Right forelimb (tissue), 1 donor: ENCODE results near the gene RSPH6A.
"Not testable (repeated sequence)": the region's sequence is repeated elsewhere in the genome, so short reads cannot be mapped to it uniquely, and the experiment has no call there.

Experiments used
- DNase-seq: peaks from one replicate; pipeline ENCODE4 v3.0.0-alpha.2; 2018

RSPH6A gene

DNA sequence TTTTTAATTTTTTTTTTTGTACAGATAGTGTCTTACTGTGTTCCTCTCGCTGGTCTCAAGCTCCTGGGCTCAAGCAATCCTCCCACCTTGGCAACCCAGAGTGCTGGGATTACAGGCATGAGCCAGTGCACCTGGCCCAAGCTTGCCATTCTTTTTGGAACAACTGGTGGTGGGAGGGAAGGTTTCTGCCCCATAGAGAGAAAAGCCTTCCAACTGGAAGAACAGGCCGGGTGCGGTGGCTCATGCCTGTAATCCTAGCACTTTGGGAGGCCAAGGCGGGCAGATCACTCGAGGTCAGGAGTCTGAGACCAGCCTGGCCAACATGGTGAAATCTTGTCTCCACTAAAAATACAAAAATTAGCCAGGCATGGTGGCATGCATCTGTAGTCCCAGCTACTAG lies 15.6 kb downstream of the RSPH6A start:
- not testable (repeated sequence) for DNase-seq

DNA sequence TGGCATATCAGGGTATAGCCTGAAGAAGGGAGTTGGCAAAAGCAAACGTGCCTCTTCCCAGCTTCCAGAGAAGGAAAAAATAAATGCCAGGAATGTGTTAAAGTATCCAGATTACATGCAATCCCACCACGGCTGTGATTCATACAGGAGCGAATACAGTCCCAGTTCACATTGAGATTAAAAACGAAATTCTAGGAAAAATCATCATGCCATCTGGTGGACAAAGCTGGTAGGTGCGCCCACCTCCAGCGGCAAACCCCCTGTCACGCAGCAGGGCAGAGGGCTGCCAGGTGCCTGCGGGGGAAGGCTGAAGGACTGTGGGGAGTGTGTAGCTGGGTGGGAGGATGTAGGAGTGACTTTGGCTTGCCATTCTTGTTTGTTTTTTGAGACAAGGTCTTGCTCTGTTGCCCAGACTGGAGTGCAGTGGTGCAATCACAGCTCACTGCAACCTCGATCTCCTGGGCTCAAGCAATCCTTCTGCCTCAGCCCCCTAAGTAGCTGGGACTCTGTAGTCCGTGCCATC lies 16.1 kb downstream of the RSPH6A start:
- peak; percentile 82 for DNase-seq

DNA sequence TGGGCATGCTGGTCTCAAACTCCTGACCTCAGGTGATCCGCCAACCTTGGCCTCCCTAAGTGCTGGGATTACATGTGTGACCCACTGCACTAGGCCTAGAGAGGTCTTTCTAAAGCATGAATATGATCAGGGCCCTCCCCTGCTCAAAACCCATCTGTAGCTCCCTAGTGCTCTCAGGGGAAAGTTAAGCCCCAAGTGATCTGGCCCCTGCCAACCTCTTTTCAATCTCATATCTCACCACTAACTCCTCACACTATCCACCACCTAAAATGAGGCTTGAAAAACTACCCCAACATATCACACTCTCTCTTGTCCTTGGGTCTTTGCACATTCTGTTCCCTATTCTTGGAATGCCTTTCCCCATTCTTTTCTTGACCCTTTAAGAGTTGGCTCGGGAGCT lies 20.5 kb downstream of the RSPH6A start:
- DNase-seq, result no peak

DNA sequence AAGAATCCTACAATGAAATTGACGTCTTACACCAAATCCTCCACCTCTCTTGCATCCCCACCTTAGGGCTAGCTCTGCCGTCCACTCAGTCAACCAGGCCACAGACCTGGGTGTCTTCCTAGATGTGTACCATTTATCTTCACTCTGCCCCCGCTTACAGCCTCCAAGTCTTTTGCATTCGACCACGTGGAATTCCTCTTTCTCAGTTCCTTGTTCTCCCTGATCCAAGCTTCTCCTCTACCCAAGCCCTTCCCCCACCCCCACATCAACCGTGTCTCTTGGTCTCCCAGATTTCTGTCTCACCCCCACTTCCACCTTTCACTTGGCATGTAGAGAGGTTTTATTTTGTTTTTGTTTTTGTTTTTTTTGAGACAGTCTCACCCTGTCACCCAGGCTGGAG lies 21.2 kb downstream of the RSPH6A start:
- DNase-seq, result no peak

DNA sequence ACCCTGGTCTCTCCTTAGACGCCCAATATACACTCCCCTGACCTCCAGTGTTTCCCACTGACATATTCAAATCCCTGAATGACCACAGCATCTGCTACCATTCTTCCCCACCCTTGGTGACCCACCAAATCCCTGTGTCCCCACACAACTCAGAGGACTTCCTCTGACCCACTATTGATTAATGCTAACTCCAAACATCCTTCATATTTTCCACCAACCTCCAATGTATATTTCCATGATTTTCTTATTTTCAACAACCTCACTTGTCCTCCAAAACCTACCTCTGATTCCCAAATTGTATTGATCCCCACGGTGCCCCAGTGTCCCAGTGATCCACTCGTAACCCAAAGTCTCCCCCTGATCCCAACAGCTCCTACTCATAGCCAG lies 21.9 kb downstream of the RSPH6A start:
- no peak for DNase-seq

DNA sequence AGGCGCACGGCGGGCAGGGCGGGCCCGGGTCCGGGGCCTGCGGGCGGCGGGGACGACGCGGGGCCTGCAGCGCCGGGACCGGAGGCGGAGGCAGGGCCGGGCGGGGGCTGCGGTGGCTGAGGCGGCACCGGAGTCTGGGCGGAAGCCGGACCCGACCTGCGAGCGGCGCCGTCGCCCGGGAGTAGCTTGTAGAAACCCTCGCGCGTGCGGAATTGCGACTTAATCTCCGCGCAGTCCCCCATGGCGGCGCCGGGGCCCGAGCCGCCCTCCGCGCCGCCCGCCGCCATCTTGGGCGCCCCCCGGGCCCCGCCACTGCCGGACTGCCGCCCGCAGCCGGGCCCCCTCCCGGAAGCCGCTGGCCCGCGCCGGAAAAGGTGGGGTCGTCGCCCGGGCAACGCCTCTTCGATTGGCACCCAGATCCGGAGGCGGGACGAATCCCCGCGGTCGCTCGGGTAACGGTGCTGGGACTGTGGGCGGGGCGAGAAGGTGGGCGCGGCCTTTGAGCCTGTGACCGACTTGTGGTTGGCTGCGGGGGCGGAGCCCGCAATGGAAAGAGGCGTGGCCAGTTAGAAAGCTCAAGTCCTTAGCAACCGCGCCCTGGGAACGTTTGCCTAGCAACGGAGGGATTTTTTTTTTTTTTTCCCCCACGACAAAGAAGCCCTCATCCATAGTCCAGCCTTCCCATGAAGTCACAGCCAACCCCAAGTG lies 22.5 kb downstream of the RSPH6A start, which contains the start of gene DMWD:
DMWD (minus strand) TSS at position 376 of the 708 bp plus-strand sequence; CDS start at position 287, 89 bp downstream.
- DNase-seq, result peak; percentile 100

DNA sequence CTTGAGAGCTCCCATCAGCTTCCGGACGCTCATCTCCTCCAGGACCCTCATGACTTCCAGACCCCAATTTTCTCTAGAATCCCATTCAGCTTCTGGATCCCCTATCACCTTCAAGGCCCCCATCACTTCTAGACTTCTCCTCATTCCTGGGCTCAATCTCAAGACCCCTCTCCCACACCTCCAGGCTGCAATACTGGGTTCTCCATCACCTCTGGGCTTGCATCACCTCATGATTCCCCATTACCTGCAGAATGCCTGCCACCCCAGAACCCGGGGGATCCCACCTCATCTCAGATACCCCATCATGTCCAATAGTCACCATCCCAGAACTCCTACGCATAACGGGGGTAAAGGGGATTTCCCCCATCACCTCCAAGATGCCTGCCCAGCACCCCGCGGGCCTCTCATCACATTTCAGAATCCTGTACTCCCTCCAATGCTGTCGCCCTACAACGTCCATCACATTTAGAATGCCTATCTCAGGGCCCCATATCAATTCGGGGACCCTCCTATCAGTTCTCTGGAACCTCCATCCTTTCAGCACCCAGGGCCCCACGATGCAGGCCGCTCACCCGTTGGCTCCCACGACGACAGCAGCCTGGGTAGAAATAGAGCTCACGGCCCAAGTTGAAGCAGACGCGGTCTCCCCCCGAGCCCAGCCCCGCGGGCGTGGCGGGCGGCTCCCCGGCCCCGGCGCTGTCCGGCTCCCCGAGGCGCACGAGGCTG lies 23.2 kb downstream of the RSPH6A start:
- DNase-seq, result peak; percentile 46

DNA sequence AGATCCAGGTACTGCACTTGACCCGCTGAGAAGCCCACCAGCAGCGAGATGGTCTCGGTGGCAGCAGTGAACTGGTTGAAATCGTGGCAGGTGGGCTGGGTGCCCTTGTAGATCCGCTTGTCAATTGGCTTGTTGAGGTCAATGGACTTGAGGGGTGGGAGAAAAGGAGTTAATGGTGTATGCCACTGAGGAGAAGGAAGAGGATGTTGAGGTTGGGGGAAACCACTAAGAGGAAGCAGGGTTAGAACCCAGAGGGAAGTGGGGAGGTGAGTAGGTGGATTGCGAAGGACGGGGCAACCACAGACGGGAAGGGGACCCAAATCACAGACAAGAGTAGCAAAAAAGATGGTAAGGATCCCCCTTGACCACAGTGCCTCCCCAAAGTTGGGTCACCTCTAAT lies 24.2 kb downstream of the RSPH6A start:
- peak; percentile 40 for DNase-seq

DNA sequence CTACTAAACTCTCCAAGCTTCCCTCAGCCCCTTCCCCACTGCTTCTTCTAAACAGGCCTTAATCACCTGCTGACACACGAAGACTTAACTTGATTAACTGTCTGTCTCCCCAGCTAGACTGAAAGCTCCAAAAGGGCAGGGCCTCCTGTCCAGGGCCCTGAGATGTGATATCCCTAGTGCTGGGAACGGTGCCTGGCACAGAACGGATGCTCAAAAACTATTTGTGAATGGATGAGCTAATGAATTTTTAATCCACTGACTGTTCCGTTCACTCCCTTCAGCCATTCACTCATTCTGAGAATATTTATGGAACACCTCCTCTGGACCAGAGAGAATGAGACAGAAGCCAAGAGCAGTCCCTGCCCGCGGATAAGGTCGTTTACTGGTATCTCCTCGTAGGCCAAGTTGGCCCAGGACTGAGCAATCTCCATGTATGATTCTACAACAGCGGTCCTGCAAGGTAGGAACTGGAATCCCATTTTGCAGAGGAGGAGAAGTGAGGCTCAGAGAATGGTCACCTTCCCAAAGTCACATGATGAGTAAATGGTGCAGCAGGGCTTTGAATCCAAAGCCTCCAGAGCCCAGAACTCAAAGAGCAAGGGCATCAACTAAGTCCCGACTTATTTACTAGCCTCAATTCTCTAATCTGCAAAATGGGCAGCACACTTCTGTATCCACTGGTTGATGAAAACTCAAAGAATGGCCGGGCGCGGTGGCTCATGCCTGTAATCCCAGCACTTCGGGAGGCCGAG lies 25.9 kb downstream of the RSPH6A start:
- no peak for DNase-seq

DNA sequence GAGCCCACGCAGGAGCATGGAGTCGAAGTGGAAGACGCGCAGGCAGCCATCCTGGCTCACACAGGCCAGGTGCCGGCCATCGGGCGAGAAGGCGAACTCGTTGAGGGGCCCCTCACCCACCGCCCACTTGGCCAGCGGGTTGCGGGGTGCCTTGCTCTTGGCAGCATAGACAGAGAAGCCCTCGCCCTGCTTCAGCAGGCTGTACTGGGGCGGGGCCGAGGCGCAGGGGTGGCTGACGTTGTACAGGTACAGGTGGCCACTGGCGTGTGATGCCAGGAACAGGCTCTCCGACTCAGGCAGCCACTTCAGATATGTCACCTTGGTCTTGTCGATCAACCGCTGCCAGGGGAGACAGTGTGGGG lies 28.6 kb downstream of the RSPH6A start:
- DNase-seq, result no peak

DNA sequence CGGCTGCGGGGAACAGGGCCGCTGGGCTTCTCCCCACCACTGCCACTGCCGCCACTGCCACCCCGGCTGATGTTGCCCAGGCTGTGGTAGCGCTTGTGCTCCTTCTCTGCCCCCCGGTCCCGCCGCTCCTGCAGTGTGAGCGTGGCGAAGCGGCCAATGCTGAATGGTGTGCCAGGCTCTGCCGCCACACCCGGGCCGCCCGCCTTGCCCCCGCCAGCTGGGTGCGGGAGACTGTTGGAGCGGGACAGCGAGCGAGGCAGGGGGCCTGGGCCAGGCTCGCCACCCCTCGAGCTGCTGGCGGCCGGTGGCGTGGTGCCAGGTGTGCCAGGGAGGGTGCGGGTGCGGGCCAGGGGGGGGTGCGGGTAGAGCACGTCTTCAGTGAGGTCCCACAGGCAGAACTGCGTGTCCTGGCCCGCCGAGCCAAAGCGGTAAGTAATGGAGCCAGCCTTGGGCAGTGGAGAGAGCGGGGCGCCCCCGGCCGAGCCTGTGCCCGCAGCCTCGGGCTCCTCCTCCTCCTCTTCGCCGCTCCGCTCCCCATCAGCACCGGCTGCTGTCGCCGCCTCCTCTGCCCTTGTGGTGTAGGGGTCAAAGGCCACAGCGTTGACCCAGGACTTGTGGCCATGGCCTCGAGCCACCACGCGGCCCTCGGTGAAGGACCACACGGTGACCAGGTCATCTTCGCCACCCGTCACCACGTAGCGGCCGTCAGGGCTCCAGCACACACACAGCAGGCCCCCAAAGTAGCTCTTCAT lies 29.2 kb downstream of the RSPH6A start:
- DNase-seq, result peak; percentile 36

DNA sequence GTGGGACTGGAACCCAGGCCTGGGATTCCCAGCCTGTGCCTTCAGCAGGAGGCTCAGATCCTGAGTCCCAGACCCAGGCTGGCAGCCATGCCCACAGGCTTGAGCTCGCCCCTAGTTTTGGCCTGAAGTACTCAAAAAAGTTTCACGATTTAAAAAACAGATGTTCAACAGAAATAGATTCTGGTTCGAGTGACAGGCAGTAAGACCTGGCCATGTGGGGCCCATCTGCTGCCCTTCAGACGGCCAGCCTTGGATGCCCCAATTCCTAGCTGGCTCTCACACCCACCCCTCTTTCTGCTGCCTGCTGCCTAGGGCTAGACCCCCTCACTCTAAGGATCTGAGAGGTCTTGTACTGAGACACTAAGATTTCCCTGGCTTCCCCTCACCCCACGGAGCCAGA lies 30.0 kb downstream of the RSPH6A start:
- peak; percentile 43 for DNase-seq

DNA sequence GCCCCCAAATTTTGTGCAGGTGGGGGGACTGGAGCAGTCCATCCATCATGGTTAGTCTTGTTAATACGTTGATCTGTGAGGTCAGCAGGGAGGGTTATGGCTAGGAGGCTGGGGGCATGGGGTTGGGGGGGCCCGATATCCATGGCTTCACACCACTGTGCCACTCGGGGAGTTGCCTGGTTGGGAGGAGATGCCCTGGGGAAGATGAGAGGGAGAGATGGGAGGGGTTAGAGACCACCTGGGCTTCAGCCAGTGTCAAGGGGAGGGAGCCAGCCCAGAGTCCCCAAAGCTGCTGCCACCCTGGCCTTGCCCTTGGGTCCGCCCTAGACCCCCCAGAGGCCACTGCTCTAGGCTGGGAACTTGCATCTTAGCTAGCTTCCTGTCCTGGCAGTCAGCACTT lies 31.0 kb downstream of the RSPH6A start:
- no peak for DNase-seq

DNA sequence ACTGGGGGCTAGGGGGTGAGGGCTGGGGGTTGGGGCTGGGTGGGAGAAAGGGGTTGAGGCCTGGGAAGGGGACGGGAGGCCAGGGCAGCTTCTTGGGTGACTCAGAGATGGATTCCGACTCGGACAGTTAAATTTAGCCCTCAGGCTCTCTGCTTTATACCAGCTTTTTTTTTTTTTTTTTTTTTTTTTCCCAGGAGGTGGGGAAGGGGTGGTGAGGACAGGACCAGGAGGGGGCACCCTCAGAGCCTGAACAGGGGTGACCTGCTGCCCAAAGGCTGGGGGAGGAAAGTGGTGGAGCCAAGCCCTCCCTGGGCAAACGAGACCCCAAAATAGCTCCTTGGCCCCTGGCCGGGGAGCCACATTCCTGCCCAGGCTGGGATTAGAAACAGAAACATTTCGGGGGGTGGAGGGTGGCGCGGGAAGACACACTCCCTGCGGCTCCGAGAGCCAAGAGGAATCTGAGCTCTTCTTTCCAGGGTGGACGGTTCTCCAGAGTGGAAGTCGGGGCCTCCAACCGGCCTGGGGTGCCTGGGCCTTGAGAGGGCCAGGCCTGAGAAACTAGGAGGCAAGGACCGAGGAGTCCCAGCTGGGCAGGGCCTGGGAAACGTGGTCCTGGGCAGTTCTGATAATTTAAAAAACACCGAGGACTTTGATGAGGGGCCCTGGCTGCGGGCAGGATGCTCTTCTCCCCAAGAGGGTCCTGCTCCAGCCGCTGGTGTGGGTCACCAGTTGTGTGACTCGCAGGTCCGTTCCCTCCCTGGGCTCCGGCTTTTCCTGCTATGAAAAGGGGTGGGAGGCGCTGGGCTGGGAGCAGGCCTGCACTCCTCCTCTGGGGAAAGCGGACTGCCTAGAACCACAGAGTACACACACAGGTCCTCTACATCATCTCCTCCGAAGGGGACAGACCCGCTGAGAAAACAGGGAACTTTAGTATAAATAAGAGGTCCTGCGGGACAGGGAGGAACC lies 32.0 kb downstream of the RSPH6A start:
- peak; percentile 74 for DNase-seq

DNA sequence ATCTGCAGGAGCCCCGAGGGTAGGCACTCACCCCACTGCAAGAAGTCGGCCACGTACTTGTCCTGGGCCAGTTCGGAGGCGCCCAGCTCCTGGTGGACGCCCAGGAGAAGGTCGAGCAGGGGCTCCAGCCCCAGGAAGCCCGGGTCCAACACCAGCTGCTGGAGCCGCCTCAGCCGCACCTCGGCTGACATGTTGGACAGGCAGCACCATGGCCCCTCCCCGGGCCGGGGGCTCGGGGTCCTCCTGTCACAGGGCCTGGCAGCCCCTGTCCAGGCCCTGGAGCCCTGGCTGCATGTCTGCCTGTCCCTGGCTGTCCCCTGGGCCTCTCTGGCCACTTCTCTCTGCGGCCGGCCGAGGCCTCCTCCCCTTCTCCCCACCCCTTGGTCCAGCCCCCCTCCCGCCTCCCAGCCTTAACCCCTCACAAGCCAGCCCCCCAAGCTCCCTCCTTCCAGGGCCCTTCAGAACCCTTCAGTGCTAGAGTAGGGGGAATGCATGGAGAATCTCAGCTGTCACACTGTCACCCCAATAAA lies 32.9 kb downstream of the RSPH6A start, which contains the start of gene DMPK:
DMPK (minus strand) TSS at position 329 of the 530 bp plus-strand sequence; CDS start at position 191, 138 bp downstream.
- peak; percentile 74 for DNase-seq

DNA sequence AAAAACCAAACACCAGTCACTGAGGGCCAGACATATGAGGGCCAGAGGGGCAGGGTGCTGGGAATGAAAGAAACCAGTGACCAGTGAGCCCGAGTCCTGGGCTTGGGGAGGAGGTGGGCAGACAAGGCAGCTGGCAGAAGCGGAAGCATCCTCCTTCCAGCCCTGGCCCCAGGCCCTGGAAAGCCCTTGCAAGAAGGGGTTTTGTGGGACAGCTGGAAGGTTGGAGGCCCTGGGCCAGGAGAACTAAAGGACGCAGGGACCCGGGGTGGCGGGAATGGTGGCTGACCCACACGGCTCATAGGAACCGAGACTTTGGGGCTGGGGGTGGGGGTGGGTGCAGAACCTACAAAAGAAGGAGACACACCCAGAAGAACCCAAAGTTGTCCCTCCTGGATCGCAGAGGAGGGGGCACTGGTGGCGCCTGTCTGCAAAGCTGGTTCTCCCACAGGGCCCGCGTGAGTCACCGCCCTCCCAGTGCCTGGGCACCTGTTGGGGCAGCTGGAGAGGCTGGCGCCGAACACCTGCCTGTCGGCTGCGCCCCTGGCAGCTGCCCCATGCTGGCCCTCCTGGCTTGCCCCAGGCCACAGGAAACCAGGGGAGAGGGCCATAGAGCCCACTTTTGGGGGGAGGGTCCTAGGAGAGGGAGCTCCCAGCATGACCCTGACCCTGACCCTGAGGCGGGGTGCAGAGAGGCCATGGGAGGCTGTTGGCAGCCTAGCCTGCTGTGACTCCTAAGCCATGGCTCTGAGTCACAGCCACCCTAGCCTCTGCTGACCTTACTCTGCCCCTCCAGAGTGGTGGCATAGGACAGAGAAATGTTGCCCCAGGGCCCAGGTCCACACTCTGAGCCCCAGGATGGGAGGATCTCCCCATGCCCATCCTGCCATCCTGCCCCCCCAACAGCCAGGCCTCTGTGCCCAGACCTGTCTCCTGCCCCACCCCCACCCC lies 33.6 kb downstream of the RSPH6A start:
- DNase-seq, result peak; percentile 73

DNA sequence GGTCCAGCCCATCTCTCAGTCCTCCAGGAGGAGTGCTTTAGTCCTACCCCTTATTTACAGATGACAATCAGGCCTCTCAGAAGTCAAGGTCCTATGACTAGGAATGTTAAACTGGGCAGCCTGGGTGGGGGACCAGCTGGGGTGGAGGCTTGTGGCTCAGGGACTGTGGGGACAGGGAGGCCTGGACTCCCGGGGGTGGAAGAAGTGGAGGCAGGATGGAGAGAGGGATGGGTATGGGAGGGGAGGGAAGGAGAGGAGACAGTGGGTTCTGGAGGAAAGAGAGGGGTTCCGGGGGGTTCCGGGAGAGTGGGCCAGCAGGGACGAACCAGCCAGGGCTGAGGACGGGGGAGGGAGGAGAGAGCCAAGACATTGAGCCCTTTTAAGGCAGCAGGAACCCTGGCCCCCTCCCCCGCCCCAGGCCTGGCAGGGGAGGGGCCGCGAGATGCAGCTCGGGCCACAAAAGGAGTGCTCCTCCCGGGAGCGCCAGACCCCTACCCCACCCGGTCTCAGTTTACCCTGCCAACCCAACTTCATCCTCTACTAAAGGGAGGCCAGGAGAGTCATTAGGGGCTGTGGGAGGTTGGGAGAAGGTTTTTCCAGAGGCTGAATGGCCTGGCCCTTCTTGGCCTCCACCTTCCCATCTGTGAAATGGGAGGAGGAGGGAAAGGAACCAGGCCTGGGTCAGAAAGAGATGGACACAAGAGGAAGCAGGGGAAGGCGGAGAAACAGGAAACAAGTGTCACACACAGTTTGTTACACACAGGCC lies 34.5 kb downstream of the RSPH6A start:
- DNase-seq, result no peak

DNA sequence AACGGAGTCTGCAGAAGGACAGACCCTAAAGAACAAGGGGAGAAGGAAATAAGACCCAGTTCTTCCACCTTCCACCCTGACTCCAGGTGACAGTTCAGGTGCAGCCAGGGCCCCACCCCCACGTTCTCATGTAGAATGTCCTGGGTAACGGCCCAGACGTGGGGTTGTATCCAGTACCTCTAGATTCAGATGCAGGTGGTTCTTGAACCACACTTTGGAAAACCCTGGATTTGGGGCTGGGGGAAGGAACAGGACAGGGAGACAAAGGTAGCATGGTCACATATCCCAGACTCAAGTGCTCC lies 35.0 kb downstream of the RSPH6A start:
- DNase-seq, result no peak
